Dedifferentiated amniotic fluid mesenchymal stem cell (primary cell): Measurements from ENCODE around the gene GPANK1.

Source experiments
- DNase-seq: peaks from one replicate; pipeline ENCODE4 v3.0.0-alpha.2; 2016; ENCODE audit errors: extremely low spot score

Gene GPANK1

GRCh38 chr6:31662124-31662723 lies 2.6 kb downstream of the GPANK1 start:
- DNase-seq = no peak

- DNase-seq = no peak
These were observed 3.3 kb downstream of the GPANK1 start for GRCh38 chr6:31661262-31662123.

- peak; percentile 56 for DNase-seq
These were observed 4.2 kb downstream of the GPANK1 start, which contains the start of gene C6orf47 for GRCh38 chr6:31660381-31661261. TSS of gene C6orf47 (minus strand) at chr6:31660778. CDS start at chr6:31659947, 831 bp downstream.

- no peak for DNase-seq
These were observed 5.0 kb downstream of the GPANK1 start for GRCh38 chr6:31659649-31660380.

GRCh38 chr6:31658983-31659648 lies 5.7 kb downstream of the GPANK1 start:
- DNase-seq = no peak

GRCh38 chr6:31658158-31658688 lies 6.6 kb downstream of the GPANK1 start:
- no peak for DNase-seq

GRCh38 chr6:31657406-31658157 lies 7.2 kb downstream of the GPANK1 start:
- no peak for DNase-seq

GRCh38 chr6:31655349-31656237 lies 9.2 kb downstream of the GPANK1 start, which contains the start of gene APOM:
TSS of gene APOM (plus strand) at chr6:31655894. CDS start at chr6:31655967, 73 bp downstream.
- DNase-seq = no peak

- no peak for DNase-seq
These were observed 10.0 kb downstream of the GPANK1 start for GRCh38 chr6:31654574-31655348.

- no peak for DNase-seq
These were observed 11.7 kb downstream of the GPANK1 start for GRCh38 chr6:31652925-31653724.

- peak; percentile 71 for DNase-seq
These were observed 13.1 kb downstream of the GPANK1 start for GRCh38 chr6:31651602-31652191.

- no peak for DNase-seq
These were observed 19.5 kb downstream of the GPANK1 start for GRCh38 chr6:31645325-31645724.

- no peak for DNase-seq
These were observed 20.9 kb downstream of the GPANK1 start for GRCh38 chr6:31643818-31644454.

GRCh38 chr6:31642798-31643570 lies 21.8 kb downstream of the GPANK1 start:
- no peak for DNase-seq

GRCh38 chr6:31641370-31641769 lies 23.4 kb downstream of the GPANK1 start:
- DNase-seq = no peak
